ENCODE results near the gene MYPOP. TPM values are rescaled to one million over a fixed set of nuclear protein-coding genes. Genes with fewer than 3 reads are reported as not detected.

Gene MYPOP
- total RNA-seq, 1 experiment from 2014 or later: 11.1 TPM

GRCh38 chr19:45883586-45883880, 18.9 kb downstream of the MYPOP start:
- Histone ChIP-seq H3K4me1 (ENCODE audit: control insufficient read depth, insufficient read depth, low read length) (peaks cover 9% of the 10 kb centered on the region), H3K27ac (ENCODE audit: low read length) (peak overlapping the region; percentile 57), H3K36me3 (ENCODE audit: control insufficient read depth, insufficient read depth, low read length) (no peaks in the 10 kb centered on the region), H3K9me3 (ENCODE audit: control insufficient read depth, insufficient read depth, low read depth, low read length) (no peaks in the 10 kb centered on the region), H3K4me3 (ENCODE audit: low read depth in 2 of 2, low read length in 2 of 2) (peak overlapping the region; percentile 47 to 51), H3K27me3 (ENCODE audit: control insufficient read depth, insufficient read depth, low read length) (no peaks in the 10 kb centered on the region)
- POLR2A ChIA-PET: no interaction called here
- no TSS peak for BruUV-seq (replicated peaks)
- CTCF ChIA-PET: interaction anchor here (0.6 kb wide), 1 partner anchor 67 kb away, joined by 4 read pairs; no protein-coding TSS in a partner anchor
- intact Hi-C loops (cut with micrococcal nuclease; ENCODE audit: unreplicated experiment) (no loop called here), in situ Hi-C loops (cut with HindIII; ENCODE audit: low pct_unique_long_range_greater_than_20kb, low sequenced_read_pairs) (no loop called here)
- TF ChIP-seq SIN3A (IDR thresholded peaks at IDR 0.05; ENCODE audit: borderline replicate concordance, insufficient read depth, low read depth, low read length): no peak
- TF ChIP-seq CTCF (IDR thresholded peaks at IDR 0.05): peak; percentile 4
- DNase-seq (ENCODE audit: low read depth, low spot score) (no peak), ATAC-seq (no peak)

DNA sequence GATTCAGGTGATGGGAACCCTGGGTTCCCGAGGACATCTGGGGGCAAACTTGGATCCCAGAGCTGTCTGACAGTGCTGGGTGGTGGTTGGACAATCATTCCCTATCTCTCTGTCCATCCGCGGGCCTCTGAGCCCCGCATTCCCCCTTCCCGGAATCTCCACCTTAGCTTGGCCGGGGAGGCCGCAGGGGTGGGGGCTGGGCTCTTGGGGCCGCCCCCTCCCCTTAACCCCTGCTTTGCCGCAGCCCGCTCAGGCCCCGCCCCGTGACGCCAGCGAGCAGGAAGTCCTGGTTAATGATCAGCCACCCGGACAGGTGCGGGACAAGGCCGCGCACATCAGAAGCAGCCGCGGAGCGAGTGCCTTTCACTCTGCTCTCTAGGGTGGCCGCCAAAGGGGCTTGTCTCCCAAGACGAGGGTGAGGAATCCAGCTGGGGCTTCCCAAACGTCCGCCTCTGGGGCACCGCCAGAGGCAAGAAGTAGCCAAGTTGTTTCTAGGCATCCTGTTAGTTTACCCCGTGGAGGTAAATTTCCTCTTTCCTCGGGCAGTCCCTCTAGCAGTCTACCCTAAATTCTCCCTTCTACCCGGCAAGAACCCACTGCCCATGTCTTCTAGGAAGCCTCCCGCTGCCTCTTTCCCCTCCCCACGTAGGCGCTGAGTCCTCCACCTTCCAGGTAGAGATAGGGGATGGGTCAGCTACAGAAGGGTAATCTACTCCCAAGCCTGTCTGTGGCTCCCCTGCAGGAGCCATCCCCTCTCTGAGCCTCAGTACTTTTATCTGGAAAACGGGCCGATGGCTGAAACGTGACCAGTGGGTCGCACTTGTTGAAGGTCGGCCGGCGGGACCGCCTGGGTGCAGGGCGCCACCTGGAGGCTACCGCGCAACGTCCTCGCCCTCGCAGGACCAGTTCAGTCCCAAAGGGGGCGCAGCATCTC, 19.5 kb downstream of the MYPOP start:
- ChIA-PET CTCF (interaction anchor here (0.7 to 0.8 kb wide), 2 partner anchors 65 to 66 kb away, joined by 3 to 4 read pairs; no protein-coding TSS in a partner anchor), POLR2A (no interaction called here)
- DNase-seq (ENCODE audit: low read depth, low spot score) (peak; percentile 61), ATAC-seq (peak; percentile 36; the same call in 1 of the 2 replicates)
- intact Hi-C loops (cut with micrococcal nuclease; ENCODE audit: unreplicated experiment) (no loop called here), in situ Hi-C loops (cut with HindIII; ENCODE audit: low pct_unique_long_range_greater_than_20kb, low sequenced_read_pairs) (no loop called here)
- H3K4me1 ChIP-seq (ENCODE audit: control insufficient read depth, insufficient read depth, low read length): peaks cover 9% of the 10 kb centered on the region
- TF ChIP-seq TCF7L2 (IDR thresholded peaks at IDR 0.05; ENCODE audit: low read depth, low read length) (no peak; the same call in 1 of the 2 replicates), POLR2AphosphoS5 (IDR thresholded peaks at IDR 0.05; ENCODE audit: low read depth, low read length) (0 out of 2 replicates have a peak, but pooled peaks have one; percentile 15), CTCF (IDR thresholded peaks at IDR 0.05) (peak; percentile 97)
- no TSS peak for BruUV-seq (replicated peaks)
- H3K27ac ChIP-seq (ENCODE audit: low read length): peak overlapping the region; percentile 69; the same call in 1 of the 2 replicates
- H3K4me3 ChIP-seq (ENCODE audit: low read depth in 2 of 2, low read length in 2 of 2): peak overlapping the region; percentile 33 to 63
- no peaks in the 10 kb centered on the region for H3K36me3 ChIP-seq (ENCODE audit: control insufficient read depth, insufficient read depth, low read length)
- H3K9me3 ChIP-seq (ENCODE audit: control insufficient read depth, insufficient read depth, low read depth, low read length): no peaks in the 10 kb centered on the region
- no peaks in the 10 kb centered on the region for H3K27me3 ChIP-seq (ENCODE audit: control insufficient read depth, insufficient read depth, low read length)

- ChIA-PET POLR2A (no interaction called here), CTCF (interaction anchor here (0.7 to 0.8 kb wide), 2 partner anchors 64 to 65 kb away, joined by 3 to 4 read pairs; no protein-coding TSS in a partner anchor)
- in situ Hi-C loops (cut with HindIII; ENCODE audit: low pct_unique_long_range_greater_than_20kb, low sequenced_read_pairs) (no loop called here), intact Hi-C loops (cut with micrococcal nuclease; ENCODE audit: unreplicated experiment) (no loop called here)
- Histone ChIP-seq H3K4me3 (ENCODE audit: low read depth in 2 of 2, low read length in 2 of 2) (no peak overlapping the region), H3K9me3 (ENCODE audit: control insufficient read depth, insufficient read depth, low read depth, low read length) (no peaks in the 10 kb centered on the region), H3K27me3 (ENCODE audit: control insufficient read depth, insufficient read depth, low read length) (no peaks in the 10 kb centered on the region), H3K27ac (ENCODE audit: low read length) (no peak overlapping the region), H3K4me1 (ENCODE audit: control insufficient read depth, insufficient read depth, low read length) (peaks cover 4% of the 10 kb centered on the region), H3K36me3 (ENCODE audit: control insufficient read depth, insufficient read depth, low read length) (no peaks in the 10 kb centered on the region)
- DNase-seq (ENCODE audit: low read depth, low spot score): no peak
- no peak for ATAC-seq
- TF ChIP-seq SIN3A (IDR thresholded peaks at IDR 0.05; ENCODE audit: borderline replicate concordance, insufficient read depth, low read depth, low read length) (no peak), TCF7L2 (IDR thresholded peaks at IDR 0.05; ENCODE audit: low read depth, low read length) (no peak), CTCF (IDR thresholded peaks at IDR 0.05) (no peak), POLR2AphosphoS5 (IDR thresholded peaks at IDR 0.05; ENCODE audit: low read depth, low read length) (no peak), REST (IDR thresholded peaks at IDR 0.05; ENCODE audit: insufficient read depth in 1 of 2, low read depth in 2 of 2, low read length in 1 of 2) (no peak)
- BruUV-seq (replicated peaks): no TSS peak
Measured at GRCh38 chr19:45881909-45882528, 20.4 kb downstream of the MYPOP start.

All from Panc1 (cell line).